PC-3 (cell line): ENCODE data around the gene STK31. TPM values are rescaled to one million over a fixed set of nuclear protein-coding genes. Genes with fewer than 3 reads are reported as not detected.
"Not testable (repeated sequence)": the region's sequence is repeated elsewhere in the genome, so short reads cannot be mapped to it uniquely, and the experiment has no call there.

Experiments used
- ATAC-seq: fragments of 200-7000 bp; cut with Tn5 transposase; 2 replicates; pipeline ENCODE4 v1.9.1; 2020; ENCODE audit warnings: mild to moderate bottlenecking, moderate library complexity
- BruUV-seq: library from RNA; stranded (reverse); fragments of 400-500 nt; replicated peaks from 2 replicates; lab custom pipeline; 2021; lab: Mats Ljungman, UMichigan
- CTCF ChIA-PET: fragments of 300-600 bp; sonication (Branson Sonifier 250); formaldehyde crosslinking; loops from one replicate; lab custom pipeline; 2022; ENCODE audit warnings: antibody characterized with exemption; lab: Charles Lee
- POLR2A ChIA-PET: fragments of 300-600 bp; sonication (Branson Sonifier 250); formaldehyde crosslinking; loops from one replicate; lab custom pipeline; 2022; ENCODE audit warnings: antibody characterized with exemption; ENCODE audit not compliant: unreplicated experiment; lab: Charles Lee
- DNase-seq: peaks from one replicate; pipeline ENCODE4 v3.0.0-alpha.2; 2015
- H2AFZ ChIP-seq: fragments of 300-600 bp; sonication (generic); 2 replicates; pipeline ENCODE4 v1.6.0; 2016; ENCODE audit warnings: antibody characterized with exemption, low read length
- H3F3A ChIP-seq: fragments of 300-600 bp; sonication (generic); one replicate; pipeline ENCODE4 v1.6.0; 2017; ENCODE audit warnings: antibody characterized with exemption, low read length, control low read depth, mild to moderate bottlenecking; ENCODE audit not compliant: unreplicated experiment
- H3K27ac ChIP-seq: fragments of 300-600 bp; sonication (generic); 2 replicates; pipeline ENCODE4 v1.5.1; 2016; ENCODE audit warnings: mild to moderate bottlenecking, low read length
- H3K27me3 ChIP-seq: fragments of 300-600 bp; sonication (generic); 2 replicates; pipeline ENCODE4 v1.6.1; 2016; ENCODE audit warnings: low read length, mixed read lengths
- H3K36me3 ChIP-seq: fragments of 300-600 bp; sonication (generic); 2 replicates; pipeline ENCODE4 v1.6.1; 2016; ENCODE audit warnings: low read depth, mixed run types, low read length, mixed read lengths
- H3K4me1 ChIP-seq: fragments of 300-600 bp; sonication (generic); 2 replicates; pipeline ENCODE4 v1.5.1; 2016; ENCODE audit warnings: low read length; ENCODE audit not compliant: insufficient read depth
- H3K4me2 ChIP-seq: fragments of 300-600 bp; sonication (generic); 2 replicates; pipeline ENCODE4 v1.6.0; 2016; ENCODE audit warnings: low read length
- H3K4me3 ChIP-seq: fragments of 300-600 bp; sonication (generic); 2 replicates; pipeline ENCODE4 v1.5.1; 2016; ENCODE audit warnings: mild to moderate bottlenecking, low read length, mixed read lengths
- H3K79me2 ChIP-seq: fragments of 300-600 bp; sonication (generic); 2 replicates; pipeline ENCODE4 v1.6.1; 2017; ENCODE audit warnings: low read length, mixed read lengths
- H3K9ac ChIP-seq: fragments of 300-600 bp; sonication (generic); 2 replicates; pipeline ENCODE4 v1.6.0; 2016; ENCODE audit warnings: mild to moderate bottlenecking, low read length
- H3K9me2 ChIP-seq: fragments of 300-600 bp; sonication (generic); replicated peaks from 2 replicates; pipeline ENCODE4 v1.6.1; 2016; ENCODE audit warnings: mixed run types, low read length, mixed read lengths
- H3K9me3 ChIP-seq: fragments of 300-600 bp; sonication (generic); 2 replicates; pipeline ENCODE4 v1.6.1; 2016; ENCODE audit warnings: low read length, mixed read lengths
- H4K20me1 ChIP-seq: fragments of 300-600 bp; sonication (generic); 2 replicates; pipeline ENCODE4 v1.6.1; 2016; ENCODE audit warnings: low read length, mixed read lengths
- EZH2 ChIP-seq: fragments of 300-600 bp; sonication (generic); IDR thresholded peaks from one replicate; pipeline ENCODE4 v1.6.1; 2017; ENCODE audit warnings: antibody characterized with exemption, mild to moderate bottlenecking, low read length; ENCODE audit not compliant: unreplicated experiment
- EZH2phosphoT487 ChIP-seq: fragments of 300-600 bp; sonication (generic); IDR thresholded peaks from 2 replicates; pipeline ENCODE4 v1.6.1; 2018; ENCODE audit warnings: mild to moderate bottlenecking, antibody characterized with exemption, low read length, borderline replicate concordance
- intact Hi-C: fragments of 100-400 bp; cut with micrococcal nuclease; formaldehyde crosslinking; loops from 2 replicates; pipeline ENCODE4 v1.9.0; 2023
- total RNA-seq: library from RNA; depleted of rRNA; stranded (reverse); fragments of >200 nt; gene quantifications from 2 replicates; pipeline ENCODE4 v1.2.3, GENCODE V29; 2014
- TF ChIP-seq, protein P1 (sequence below): fragments of 300-600 bp; sonication (generic); conservative IDR thresholded peaks from 2 replicates; pipeline ENCODE4 v1.5.1; 2017; ENCODE audit warnings: antibody characterized with exemption, low read depth, mild to moderate bottlenecking, low read length

The STK31 gene
- total RNA-seq, 1 experiment from 2014 or later: 1.6 TPM

DNA sequence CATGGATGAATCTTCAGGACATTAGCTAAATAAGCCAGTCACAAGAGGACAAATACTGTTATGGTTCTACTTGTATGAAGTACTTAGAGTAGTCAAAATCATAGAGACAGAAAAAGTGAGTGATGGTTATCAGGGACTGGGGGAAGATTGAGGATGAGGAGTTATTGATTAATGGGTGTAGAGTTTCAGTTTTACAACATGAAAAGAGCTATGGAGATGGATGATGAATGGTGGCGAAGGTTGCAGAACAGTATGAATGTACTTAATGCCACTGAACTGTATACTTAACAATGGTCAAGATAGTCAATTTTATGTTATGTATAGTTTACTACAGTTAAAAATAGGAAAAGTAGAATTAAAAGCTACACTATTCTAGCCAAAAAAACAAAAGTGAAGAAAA lies 7.8 kb downstream of the STK31 start:
- TF ChIP-seq, protein P1, sequence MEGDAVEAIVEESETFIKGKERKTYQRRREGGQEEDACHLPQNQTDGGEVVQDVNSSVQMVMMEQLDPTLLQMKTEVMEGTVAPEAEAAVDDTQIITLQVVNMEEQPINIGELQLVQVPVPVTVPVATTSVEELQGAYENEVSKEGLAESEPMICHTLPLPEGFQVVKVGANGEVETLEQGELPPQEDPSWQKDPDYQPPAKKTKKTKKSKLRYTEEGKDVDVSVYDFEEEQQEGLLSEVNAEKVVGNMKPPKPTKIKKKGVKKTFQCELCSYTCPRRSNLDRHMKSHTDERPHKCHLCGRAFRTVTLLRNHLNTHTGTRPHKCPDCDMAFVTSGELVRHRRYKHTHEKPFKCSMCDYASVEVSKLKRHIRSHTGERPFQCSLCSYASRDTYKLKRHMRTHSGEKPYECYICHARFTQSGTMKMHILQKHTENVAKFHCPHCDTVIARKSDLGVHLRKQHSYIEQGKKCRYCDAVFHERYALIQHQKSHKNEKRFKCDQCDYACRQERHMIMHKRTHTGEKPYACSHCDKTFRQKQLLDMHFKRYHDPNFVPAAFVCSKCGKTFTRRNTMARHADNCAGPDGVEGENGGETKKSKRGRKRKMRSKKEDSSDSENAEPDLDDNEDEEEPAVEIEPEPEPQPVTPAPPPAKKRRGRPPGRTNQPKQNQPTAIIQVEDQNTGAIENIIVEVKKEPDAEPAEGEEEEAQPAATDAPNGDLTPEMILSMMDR: no peak
- TF ChIP-seq EZH2 (no peak), EZH2phosphoT487 (no peak)
- Histone ChIP-seq H3K9me2 (no peaks in the 10 kb centered on the region), H3K9me3 (no peaks in the 10 kb centered on the region), H3F3A (peaks cover 6% of the 10 kb centered on the region), H3K4me1 (peaks cover 24% of the 10 kb centered on the region), H3K9ac (no peak overlapping the region), H4K20me1 (no peaks in the 10 kb centered on the region), H3K36me3 (no peaks in the 10 kb centered on the region), H2AFZ (no peak overlapping the region), H3K27ac (no peak overlapping the region), H3K4me3 (no peak overlapping the region), H3K4me2 (no peak overlapping the region), H3K79me2 (no peaks in the 10 kb centered on the region), H3K27me3 (no peaks in the 10 kb centered on the region)
- ChIA-PET POLR2A (no interaction called here), CTCF (no interaction called here)
- no TSS peak for BruUV-seq
- DNase-seq (no peak), ATAC-seq (no peak)
- intact Hi-C loops: loop anchor here (10.0 kb wide), 1 partner anchor 283 kb away; no protein-coding TSS in a partner anchor

DNA sequence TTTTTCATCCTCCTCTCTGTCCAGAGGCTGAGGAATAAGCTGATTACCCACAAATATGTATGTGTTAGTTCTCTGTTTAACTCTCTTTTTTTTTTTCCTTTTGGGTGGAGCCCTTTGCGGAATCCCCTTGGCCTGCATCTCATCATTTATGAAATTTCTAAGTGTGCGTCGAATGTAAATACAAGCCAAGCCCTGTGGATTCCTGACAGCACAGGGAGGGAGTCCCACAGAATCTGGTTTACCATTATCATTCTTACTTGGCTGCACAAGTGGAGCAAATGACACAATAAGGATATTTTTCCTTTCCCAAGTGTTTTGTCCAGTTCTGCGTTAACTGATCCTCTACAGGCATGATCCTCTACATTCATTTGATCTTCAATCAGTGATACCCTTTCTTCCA lies 11.4 kb downstream of the STK31 start:
- no peaks in the 10 kb centered on the region for H3F3A ChIP-seq
- no peak overlapping the region for H3K4me3 ChIP-seq
- DNase-seq (no peak), ATAC-seq (no peak)
- no peaks in the 10 kb centered on the region for H3K27me3 ChIP-seq
- no peak overlapping the region for H3K27ac ChIP-seq
- BruUV-seq: no TSS peak
- H4K20me1 ChIP-seq: no peaks in the 10 kb centered on the region
- H2AFZ ChIP-seq: no peak overlapping the region
- no peaks in the 10 kb centered on the region for H3K79me2 ChIP-seq
- intact Hi-C loops: no loop called here
- TF ChIP-seq EZH2phosphoT487 (no peak), EZH2 (no peak)
- TF ChIP-seq, protein P1: no peak
- POLR2A ChIA-PET: no interaction called here
- no peaks in the 10 kb centered on the region for H3K36me3 ChIP-seq
- H3K9me2 ChIP-seq: no peaks in the 10 kb centered on the region
- H3K4me1 ChIP-seq: no peaks in the 10 kb centered on the region
- H3K9ac ChIP-seq: no peak overlapping the region
- CTCF ChIA-PET: no interaction called here
- H3K4me2 ChIP-seq: no peak overlapping the region
- no peaks in the 10 kb centered on the region for H3K9me3 ChIP-seq

DNA sequence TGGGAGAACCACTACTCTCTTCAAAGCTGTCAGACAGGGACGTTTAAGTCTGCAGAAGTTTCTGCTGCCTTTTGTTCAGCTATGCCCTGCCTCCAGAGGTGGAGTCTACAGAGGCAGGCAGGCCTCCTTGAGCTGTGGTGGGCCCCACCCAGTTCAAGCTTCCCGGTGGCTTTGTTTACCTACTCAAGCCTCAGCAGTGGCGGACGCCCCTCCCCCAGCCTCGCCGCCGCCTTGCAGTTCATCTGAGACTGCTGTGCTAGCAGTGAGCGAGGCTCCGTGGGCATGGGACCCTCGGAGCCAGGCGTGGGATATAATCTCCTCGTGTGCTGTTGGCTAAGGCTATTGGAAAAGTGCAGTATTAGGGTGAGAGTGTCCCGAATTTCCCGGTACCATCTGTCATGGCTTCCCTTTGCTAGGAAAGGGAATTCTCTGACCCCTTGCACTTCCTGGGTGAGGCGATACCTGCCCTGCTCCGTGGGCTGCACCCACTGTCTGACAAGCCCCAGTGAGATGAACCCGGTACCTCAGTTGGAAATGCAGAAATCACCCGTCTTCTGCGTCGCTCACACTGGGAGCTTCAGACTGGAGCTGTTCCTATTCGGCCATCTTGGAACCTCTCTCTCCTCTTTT lies 12.7 kb downstream of the STK31 start:
- H3K9ac ChIP-seq, H3K4me1 ChIP-seq, CTCF ChIA-PET, H3K79me2 ChIP-seq, POLR2A ChIA-PET, BruUV-seq, DNase-seq, H3F3A ChIP-seq, H3K4me2 ChIP-seq, H3K36me3 ChIP-seq, H3K4me3 ChIP-seq, H3K9me3 ChIP-seq, H3K9me2 ChIP-seq, H3K27me3 ChIP-seq, H4K20me1 ChIP-seq, H2AFZ ChIP-seq, ATAC-seq, intact Hi-C loops, H3K27ac ChIP-seq: not testable (repeated sequence)

DNA sequence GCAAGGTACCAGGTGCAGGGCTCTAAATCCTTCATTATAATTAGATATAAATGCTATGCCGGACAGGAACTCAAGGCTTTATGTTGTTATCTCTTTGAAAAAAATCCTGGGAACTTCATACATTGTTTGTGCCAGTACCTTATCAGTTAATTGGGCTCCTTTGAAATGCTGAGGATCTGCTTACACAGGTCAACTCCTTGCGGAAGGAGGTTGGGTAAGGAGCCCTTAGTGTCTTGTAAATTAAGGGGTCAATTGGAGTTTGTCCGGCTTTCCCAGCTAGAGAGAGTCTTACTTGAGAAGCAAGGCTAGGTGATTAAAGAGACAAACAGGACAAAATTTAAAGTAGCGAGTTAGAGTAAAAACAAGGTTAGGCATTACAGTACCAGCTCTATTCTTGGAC lies 14.1 kb downstream of the STK31 start:
- BruUV-seq, H3K36me3 ChIP-seq, H3K9me3 ChIP-seq, H3K9me2 ChIP-seq, intact Hi-C loops, H3K4me2 ChIP-seq, H3K27me3 ChIP-seq, DNase-seq, ATAC-seq, H3F3A ChIP-seq, H4K20me1 ChIP-seq, H3K4me3 ChIP-seq, H3K9ac ChIP-seq, H3K4me1 ChIP-seq, CTCF ChIA-PET, POLR2A ChIA-PET, H2AFZ ChIP-seq, H3K79me2 ChIP-seq, H3K27ac ChIP-seq: not testable (repeated sequence)
